H1 (cell line): Measurements from ENCODE around the gene ADAM22. TPM values are rescaled to one million over a fixed set of nuclear protein-coding genes. Genes with fewer than 3 reads are reported as not detected.

Experiments
- CTCF ChIA-PET: fragments of 300-600 bp; sonication (Branson Sonifier 250); formaldehyde crosslinking; loops from one replicate; lab custom pipeline; 2021; ENCODE audit not compliant: partially characterized antibody; lab: Charles Lee
- POLR2A ChIA-PET: fragments of 300-600 bp; sonication (Branson Sonifier 250); formaldehyde crosslinking; loops from one replicate; lab custom pipeline; 2021; ENCODE audit warnings: inconsistent platforms; ENCODE audit not compliant: partially characterized antibody; lab: Charles Lee
- DNase-seq, 2 experiments: peaks; one replicate each; pipeline versions ENCODE4 v3.0.0 to v3.0.0-alpha.2; 2010 to 2022; ENCODE audit warnings: low spot score in 2 of 2, low read depth in 1 of 2, mixed read lengths in 1 of 2
- FAIRE-seq: peaks from 2 replicates; lab custom pipeline; 2011; peaks lifted over from hg19 to GRCh38; lab: Jason Lieb, UNC
- H2AFZ ChIP-seq: 2 replicates; pipeline ENCODE4 v1.8.1; 2012; ENCODE audit warnings: low read length, inconsistent platforms
- H2AK5ac ChIP-seq: 2 replicates; pipeline ENCODE4 v1.6.1; 2013; ENCODE audit warnings: low read depth, low read length
- H2BK120ac ChIP-seq: replicated peaks from 2 replicates; pipeline ENCODE3; 2013; ENCODE audit warnings: low read depth, low read length, inconsistent platforms
- H2BK12ac ChIP-seq: 2 replicates; pipeline ENCODE4 v1.6.1; 2013; ENCODE audit warnings: low read depth, low read length
- H2BK15ac ChIP-seq: 2 replicates; pipeline ENCODE4 v1.6.1; 2013; ENCODE audit warnings: low read length
- H2BK20ac ChIP-seq: 2 replicates; pipeline ENCODE4 v1.6.1; 2013; ENCODE audit warnings: low read length
- H2BK5ac ChIP-seq: 2 replicates; pipeline ENCODE4 v1.6.1; 2013; ENCODE audit warnings: low read depth, low read length
- H3K14ac ChIP-seq: 2 replicates; pipeline ENCODE4 v1.6.1; 2013; ENCODE audit warnings: inconsistent platforms; ENCODE audit not compliant: insufficient read length
- H3K18ac ChIP-seq: 2 replicates; pipeline ENCODE4 v1.6.1; 2013; ENCODE audit warnings: low read length; ENCODE audit errors: extremely low read depth
- H3K23ac ChIP-seq: 2 replicates; pipeline ENCODE4 v1.6.1; 2013; ENCODE audit warnings: inconsistent platforms; ENCODE audit not compliant: insufficient read length
- H3K23me2 ChIP-seq: 2 replicates; pipeline ENCODE4 v1.6.1; 2013; ENCODE audit warnings: low read depth, low read length
- H3K27ac ChIP-seq: 2 replicates; pipeline ENCODE4 v1.6.1; 2011; ENCODE audit warnings: low read depth, low read length, inconsistent platforms
- H3K27me3 ChIP-seq, 4 experiments: replicated peaks in 1 of 4; 1 replicate in 1 of 4; 2 replicates in 3 of 4; pipeline versions ENCODE4 v1.6.1 to v1.8.1; 2011 to 2013; ENCODE audit warnings: low read length in 3 of 4, mild to moderate bottlenecking in 3 of 4, inconsistent platforms in 2 of 4, mixed read lengths in 2 of 4, moderate library complexity in 1 of 4; ENCODE audit not compliant: control insufficient read depth in 3 of 4, insufficient read depth in 3 of 4; ENCODE audit errors: extremely low read depth in 1 of 4
- H3K36me3 ChIP-seq, 4 experiments: 2 replicates each; pipeline versions ENCODE4 v1.6.1 to v1.8.1; 2011 to 2013; ENCODE audit warnings: mild to moderate bottlenecking in 4 of 4, low read length in 3 of 4, moderate library complexity in 2 of 4, control low read depth in 1 of 4, inconsistent platforms in 1 of 4; ENCODE audit not compliant: insufficient read depth in 4 of 4, control insufficient read depth in 2 of 4
- H3K4ac ChIP-seq: replicated peaks from 2 replicates; pipeline ENCODE3; 2013; ENCODE audit warnings: low read length, low read depth, mixed read lengths, inconsistent platforms; ENCODE audit not compliant: insufficient read length
- H3K4me1 ChIP-seq, 4 experiments: replicated peaks in 1 of 4; 1 replicate in 1 of 4; 2 replicates in 3 of 4; pipeline versions ENCODE4 v1.6.1 to v1.8.1; 2011 to 2013; ENCODE audit warnings: low read length in 3 of 4, inconsistent platforms in 2 of 4, mixed read lengths in 1 of 4; ENCODE audit not compliant: insufficient read depth in 4 of 4, control insufficient read depth in 3 of 4
- H3K4me2 ChIP-seq, 2 experiments: 2 replicates each; pipeline versions ENCODE4 v1.6.1 to v1.8.1; 2011 to 2013; ENCODE audit warnings: low read depth in 2 of 2, low read length in 2 of 2, control low read depth in 1 of 2, inconsistent platforms in 1 of 2, mild to moderate bottlenecking in 1 of 2; ENCODE audit not compliant: insufficient read depth in 1 of 2
- H3K4me3 ChIP-seq, 4 experiments: fragments of 200-600, 300-600 bp in 1 of 4; sonication (generic), shearing (Covaris generic), sonication (Bioruptor Twin) in 1 of 4; 2 replicates each; pipeline versions ENCODE4 v1.5.1 to v1.8.1; 2011 to 2016; ENCODE audit warnings: low read length in 4 of 4, low read depth in 3 of 4, control low read depth in 2 of 4, inconsistent platforms in 2 of 4, mild to moderate bottlenecking in 2 of 4, mixed read lengths in 1 of 4, moderate library complexity in 1 of 4; ENCODE audit not compliant: insufficient read depth in 2 of 4; ENCODE audit errors: extremely low read depth in 1 of 4
- H3K56ac ChIP-seq: replicated peaks from 2 replicates; pipeline ENCODE3; 2013; ENCODE audit warnings: low read depth, mild to moderate bottlenecking, mixed read lengths, low read length, inconsistent platforms; ENCODE audit not compliant: insufficient read length
- H3K79me1 ChIP-seq: 2 replicates; pipeline ENCODE4 v1.6.1; 2013; ENCODE audit warnings: low read depth, low read length, control low read depth
- H3K79me2 ChIP-seq, 2 experiments: 2 replicates each; pipeline versions ENCODE4 v1.6.1 to v1.8.1; 2012 to 2013; ENCODE audit warnings: low read length in 2 of 2, mild to moderate bottlenecking in 2 of 2, inconsistent platforms in 1 of 2; ENCODE audit not compliant: insufficient read depth in 2 of 2, control insufficient read depth in 1 of 2
- H3K9ac ChIP-seq, 4 experiments: replicated peaks in 1 of 4; 1 replicate in 1 of 4; 2 replicates in 3 of 4; pipeline versions ENCODE4 v1.6.1 to v1.8.1; 2011 to 2013; ENCODE audit warnings: low read depth in 3 of 4, low read length in 3 of 4, control low read depth in 2 of 4, mild to moderate bottlenecking in 2 of 4, moderate library complexity in 2 of 4, inconsistent platforms in 1 of 4; ENCODE audit errors: extremely low read depth in 1 of 4
- H3K9me3 ChIP-seq, 2 experiments: 2 replicates each; pipeline versions ENCODE4 v1.6.1 to v1.8.1; 2012 to 2013; ENCODE audit warnings: mild to moderate bottlenecking in 2 of 2, moderate library complexity in 2 of 2, control low read depth in 1 of 2, inconsistent platforms in 1 of 2, low read depth in 1 of 2, low read length in 1 of 2, mixed read lengths in 1 of 2; ENCODE audit not compliant: insufficient read depth in 2 of 2
- H4K20me1 ChIP-seq, 2 experiments: replicated peaks in 1 of 2; 2 replicates each; pipeline versions ENCODE3 to v1.8.1; 2011 to 2013; ENCODE audit warnings: inconsistent platforms in 2 of 2, low read length in 2 of 2, mild to moderate bottlenecking in 1 of 2; ENCODE audit not compliant: insufficient read depth in 2 of 2, control insufficient read depth in 1 of 2
- H4K5ac ChIP-seq: 2 replicates; pipeline ENCODE4 v1.6.1; 2013; ENCODE audit warnings: low read length, low read depth, mixed read lengths, inconsistent platforms; ENCODE audit not compliant: insufficient read length
- H4K8ac ChIP-seq: 2 replicates; pipeline ENCODE4 v1.8.0; 2013; ENCODE audit warnings: mild to moderate bottlenecking, moderate library complexity, low read length, inconsistent platforms; ENCODE audit not compliant: insufficient read depth; ENCODE audit errors: extremely low read depth
- H4K91ac ChIP-seq: replicated peaks from 2 replicates; pipeline ENCODE3; 2013; ENCODE audit warnings: low read length, mixed read lengths, inconsistent platforms; ENCODE audit not compliant: insufficient read length
- BCL11A ChIP-seq, 2 experiments: IDR thresholded peaks; one replicate each; pipeline ENCODE4 v1.6.1; 2011; ENCODE audit warnings: low read depth in 2 of 2, low read length in 2 of 2, mild to moderate bottlenecking in 2 of 2
- CBX8 ChIP-seq: fragments of 300-800, 300-1000 bp; sonication (generic); IDR thresholded peaks from 2 replicates; pipeline ENCODE4 v1.7.1; 2016; ENCODE audit warnings: low read depth, low read length, borderline replicate concordance
- CREB1 ChIP-seq: IDR thresholded peaks from 2 replicates; pipeline ENCODE4 v1.6.1; 2012; ENCODE audit warnings: inconsistent platforms
- EZH2 ChIP-seq: fragments of 200-600 bp; sonication (generic); IDR thresholded peaks from 2 replicates; pipeline ENCODE4 v1.7.1; 2012; ENCODE audit warnings: low read depth, mild to moderate bottlenecking, moderate library complexity, low read length, inconsistent platforms; ENCODE audit not compliant: severe bottlenecking
- POU5F1 ChIP-seq: IDR thresholded peaks from 2 replicates; pipeline ENCODE4 v1.6.1; 2011; ENCODE audit warnings: low read depth, mild to moderate bottlenecking, low read length, moderate library complexity
- RAD21 ChIP-seq, 2 experiments: IDR thresholded peaks in 1 of 2; conservative IDR thresholded peaks in 1 of 2; 2 replicates each; pipeline ENCODE4 v1.6.1; 2011; ENCODE audit warnings: low read depth in 2 of 2, low read length in 2 of 2, improper control_type of control experiment in 1 of 2, inconsistent platforms in 1 of 2, mild to moderate bottlenecking in 1 of 2, moderate library complexity in 1 of 2
- SIX5 ChIP-seq: IDR thresholded peaks from 2 replicates; pipeline ENCODE4 v1.6.1; 2011; ENCODE audit warnings: mild to moderate bottlenecking, low read depth, low read length
- SP4 ChIP-seq: IDR thresholded peaks from 2 replicates; pipeline ENCODE4 v1.6.1; 2012; ENCODE audit warnings: low read length, inconsistent platforms
- TCF12 ChIP-seq: IDR thresholded peaks from 2 replicates; pipeline ENCODE4 v1.6.1; 2011; ENCODE audit warnings: low read depth, mild to moderate bottlenecking, low read length
- YY1 ChIP-seq: IDR thresholded peaks from 2 replicates; pipeline ENCODE4 v1.6.1; 2011; ENCODE audit warnings: low read depth, mild to moderate bottlenecking, low read length
- ZNF274 ChIP-seq: IDR thresholded peaks from 2 replicates; pipeline ENCODE4 v1.7.0; 2012; ENCODE audit warnings: low read length, borderline replicate concordance; ENCODE audit errors: extremely low read depth
- WGBS, 2 experiments: shearing (Covaris generic) in 1 of 2; methylation state at CpG; one replicate each; pipeline versions ENCODE4 v1.1.6 to v1.1.7; 2013 to 2015; ENCODE audit warnings: low lambda C conversion rate in 2 of 2, mixed read lengths in 2 of 2, inconsistent platforms in 1 of 2, low coverage in 1 of 2, missing lambda C conversion rate in 1 of 2; ENCODE audit not compliant: insufficient replicate concordance in 2 of 2, insufficient coverage in 1 of 2, insufficient read length in 1 of 2; ENCODE audit errors: extremely low coverage in 1 of 2, missing lambda C conversion rate in 1 of 2; 5-methylcytosine and 5-hydroxymethylcytosine counted together
- polyA plus RNA-seq, 7 experiments: library from polyadenylated mRNA; depleted of rRNA in 3 of 7; stranded (reverse) in 5 of 7; unstranded in 2 of 7; fragments of >200 nt in 5 of 7; fragments of 200-250 nt in 2 of 7; gene quantifications; 1 replicate in 5 of 7; 2 replicates in 1 of 7; 4 replicates in 1 of 7; pipeline versions ENCODE4 v1.2.1 to v1.2.3, GENCODE V29; 2011 to 2013; ENCODE audit warnings: missing spikeins in 2 of 7, mixed read lengths in 2 of 7
- total RNA-seq: library from RNA; stranded (reverse); fragmentation: NEBNext Ultra II Directional; extraction: Animal tissue kit (Norgen Biotek cat#: 25700); gene quantifications from 2 replicates; pipeline ENCODE4 v1.2.1, GENCODE V29; 2021

Gene ADAM22
- total and polyA plus RNA-seq, 2 of the 8 experiments (the other 6 are each of a cell fraction or from before 2014, with no cell fraction given), result 4.6 to 21.4 TPM

DNA sequence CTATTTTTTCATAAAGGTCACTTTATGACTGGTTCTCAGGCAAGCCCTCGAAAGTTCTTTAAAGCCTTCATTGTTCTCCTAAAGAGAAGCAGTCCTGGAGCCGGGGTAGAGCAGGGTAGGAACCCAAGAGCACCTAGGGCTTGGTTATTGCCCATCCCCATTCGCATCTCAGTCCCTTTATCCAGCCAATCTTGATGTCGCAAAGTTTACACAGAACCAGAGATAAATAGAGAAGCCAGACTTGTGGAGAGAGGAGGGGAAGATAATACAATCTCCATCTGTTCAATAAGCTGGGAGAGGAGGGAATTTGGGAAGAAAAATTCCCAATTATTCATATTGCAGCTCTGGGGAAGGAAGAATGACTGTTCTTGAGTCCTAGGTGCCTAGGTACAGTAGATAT lies 292.1 kb downstream of the ADAM22 start:
- H4K8ac ChIP-seq, result no peak overlapping the region
- H3K4ac ChIP-seq, result no peak overlapping the region
- H3K9ac ChIP-seq, result no peak overlapping the region
- H3K9me3 ChIP-seq, result no peaks in the 10 kb centered on the region
- no peaks in the 10 kb centered on the region for H3K36me3 ChIP-seq
- peaks cover 3% of the 10 kb centered on the region; the same call in 1 of the 2 replicates for H3K23me2 ChIP-seq
- no peak overlapping the region for H2BK12ac ChIP-seq
- H3K79me1 ChIP-seq, result no peaks in the 10 kb centered on the region
- no peak overlapping the region for H2BK120ac ChIP-seq
- POLR2A ChIA-PET, result no interaction called here
- no peak overlapping the region for H3K27ac ChIP-seq
- no peak overlapping the region for H3K23ac ChIP-seq
- H4K20me1 ChIP-seq, result no peaks in the 10 kb centered on the region
- no peak overlapping the region for H3K4me3 ChIP-seq
- no peak overlapping the region for H2BK20ac ChIP-seq
- no peak overlapping the region for H2AK5ac ChIP-seq
- H4K5ac ChIP-seq, result no peak overlapping the region
- H2BK15ac ChIP-seq, result no peak overlapping the region
- no peak overlapping the region for H3K18ac ChIP-seq
- H3K56ac ChIP-seq, result no peak overlapping the region
- H2AFZ ChIP-seq, result no peak overlapping the region
- no peak for FAIRE-seq
- no peak overlapping the region for H3K14ac ChIP-seq
- peaks cover 0 to under 1% (median 0%) of the 10 kb centered on the region in 4 experiments; a peak in 1 of 7 replicates for H3K4me1 ChIP-seq
- TF ChIP-seq CREB1 (no peak), ZNF274 (no peak), SP4 (no peak), BCL11A (IDR thresholded peaks at IDR 0.05; ENCODE audit: low read depth in 2 of 2, low read length in 2 of 2) (no peak), YY1 (no peak), CBX8 (no peak), TCF12 (no peak), EZH2 (no peak), RAD21 (IDR thresholded peaks at IDR 0.05 in 1 of 2, conservative IDR thresholded peaks at IDR 0.05 in 1 of 2; ENCODE audit: low read depth in 2 of 2, low read length in 2 of 2) (no peak), POU5F1 (no peak), SIX5 (no peak)
- no peak overlapping the region for H2BK5ac ChIP-seq
- H3K27me3 ChIP-seq, result no peaks in the 10 kb centered on the region
- WGBS, 2 experiments, result 98% methylated on average over 4 of the region's 4 CpGs; no CpG with 5 or more reads in 1 of the 2 experiments
- DNase-seq, result no peak
- H3K79me2 ChIP-seq, result no peaks in the 10 kb centered on the region
- no peak overlapping the region for H3K4me2 ChIP-seq
- no peak overlapping the region for H4K91ac ChIP-seq
- CTCF ChIA-PET, result interaction anchor here (0.8 to 1.4 kb wide), 2 partner anchors 16 to 17 kb away, joined by 3 read pairs; no protein-coding TSS in a partner anchor
